GM11168 (cell line): ENCODE measurements around the gene TTC9B.

Experiments used
- in situ Hi-C: fragments of 300-500 bp; cut with MboI; formaldehyde crosslinking; loops from one replicate; pipeline ENCODE4 v1.12.0; 2022; ENCODE audit warnings: low sequenced_read_pairs; ENCODE audit not compliant: unreplicated experiment

Gene TTC9B

DNA sequence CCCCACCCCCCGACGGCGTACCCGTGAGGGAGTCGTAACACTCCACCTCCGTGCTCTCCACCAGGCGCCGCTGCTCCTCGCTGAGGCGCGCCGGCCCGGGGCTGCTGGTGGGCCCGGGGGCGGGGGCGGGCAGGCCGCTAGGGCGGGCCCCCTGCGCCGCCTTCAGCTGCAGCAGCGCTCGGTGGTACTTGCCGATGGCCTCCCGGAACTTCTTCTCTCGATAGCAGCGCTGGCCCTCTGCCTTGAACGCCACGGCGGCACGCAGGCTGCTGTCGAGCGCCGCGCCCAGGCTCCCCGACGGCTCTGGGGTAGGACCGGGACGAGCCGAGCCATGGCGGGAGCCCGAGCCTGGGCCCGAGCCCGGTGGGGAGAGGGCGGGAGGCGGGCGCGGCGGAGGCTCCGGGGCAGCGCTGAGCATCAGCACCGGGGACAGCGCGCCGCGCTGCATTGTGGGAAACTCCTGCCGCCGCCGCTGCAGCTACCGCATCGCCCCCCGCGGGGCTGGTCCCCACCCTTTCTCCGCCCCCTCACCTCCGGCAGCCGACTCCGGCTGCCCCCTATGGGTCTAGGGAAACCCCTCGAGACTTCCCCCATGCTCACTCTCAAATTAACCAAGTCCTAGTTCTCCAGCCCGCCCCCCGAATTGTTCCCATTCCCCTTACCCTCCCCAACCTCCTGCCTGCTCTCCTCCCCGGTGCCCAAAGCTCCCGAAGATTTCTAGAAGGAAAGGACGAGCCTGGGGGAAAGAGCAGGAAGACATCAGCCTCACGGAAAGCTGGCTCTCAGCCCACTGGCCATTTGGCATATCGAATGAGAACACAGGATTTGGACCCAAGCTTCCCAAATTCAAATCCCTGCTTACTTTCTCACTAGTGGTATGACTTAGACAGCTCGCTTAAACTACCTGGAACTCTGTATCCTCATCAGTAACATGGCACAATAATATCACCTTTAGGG is at the start of gene TTC9B:
Gene TTC9B (minus strand): TSS at position 451 of the 957 bp plus-strand sequence. CDS start 3 bp downstream, at position 448.
- in situ Hi-C loops = no loop called here

GRCh38 chr19:40267601-40267997 is 49.4 kb upstream of the TTC9B start:
- in situ Hi-C loops = no loop called here

DNA sequence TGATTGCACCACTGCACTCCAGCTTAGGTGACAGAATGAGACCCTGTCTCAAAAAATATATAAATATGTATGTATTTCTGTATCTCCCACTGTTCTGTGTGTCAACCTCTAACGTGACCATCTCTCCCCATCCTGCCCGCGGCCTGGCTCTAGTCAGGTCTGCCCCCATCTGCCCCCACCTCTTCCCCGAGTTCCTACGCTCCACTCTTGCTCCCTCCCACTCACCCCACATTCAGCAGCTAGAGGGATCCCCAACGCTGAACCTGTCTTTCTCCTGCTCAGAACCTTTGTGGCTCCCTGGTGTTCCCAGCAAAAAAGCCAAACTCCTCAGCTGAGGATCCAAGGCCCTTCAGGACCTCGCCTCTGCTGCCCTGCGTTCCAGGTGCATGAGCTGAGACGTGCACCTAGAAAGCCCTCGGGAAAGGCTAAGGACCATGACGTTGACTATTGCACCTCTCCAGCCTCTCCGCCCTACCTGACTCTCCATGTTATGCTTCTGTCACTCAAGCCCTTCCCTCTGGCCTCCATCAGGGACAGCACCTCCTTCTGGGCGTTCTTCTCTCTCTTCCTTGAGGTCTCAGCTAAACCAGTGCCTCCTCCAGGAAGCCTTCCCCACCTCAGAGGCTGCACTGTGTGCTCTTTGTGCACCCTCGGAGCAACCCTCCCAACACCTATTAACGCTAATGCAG is 48.9 kb upstream of the TTC9B start:
- in situ Hi-C loops = no loop called here

DNA sequence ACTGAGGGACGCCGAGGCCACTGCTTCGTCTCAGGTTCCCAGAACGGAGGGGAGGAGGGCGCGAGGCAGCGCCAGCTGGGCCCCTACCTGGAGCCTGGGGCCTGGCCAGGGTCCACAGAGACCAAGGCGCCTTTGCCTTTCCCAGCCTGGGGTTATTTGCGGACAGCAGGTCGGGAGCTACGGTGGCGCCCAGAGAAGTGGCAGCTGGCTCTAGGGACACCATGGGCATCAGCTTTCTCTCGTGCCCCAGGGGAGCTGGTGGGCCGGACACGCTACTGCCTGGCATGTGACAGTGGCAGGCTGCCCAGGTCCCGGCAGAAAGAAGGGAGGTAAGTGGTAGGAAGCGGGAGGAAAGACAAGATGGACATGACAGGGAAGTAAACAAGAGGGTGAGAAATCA is 47.9 kb upstream of the TTC9B start:
- in situ Hi-C loops = no loop called here

DNA sequence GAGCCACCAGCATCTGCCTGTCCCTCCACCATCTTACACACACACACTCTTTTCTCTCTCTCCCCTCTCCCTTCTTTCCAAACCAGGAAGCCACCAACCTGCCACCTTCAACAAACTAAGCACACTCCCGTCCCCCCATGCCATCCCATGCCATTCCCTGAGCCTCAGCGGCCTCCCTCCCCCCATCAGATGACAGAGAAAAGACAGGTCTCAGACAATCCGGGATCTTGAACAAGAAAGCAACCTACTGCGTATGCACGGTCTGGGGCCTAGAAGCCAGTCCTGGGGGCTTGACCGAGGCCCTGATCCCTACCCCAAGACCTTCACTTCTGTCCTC is 47.5 kb upstream of the TTC9B start:
- in situ Hi-C loops = no loop called here

- in situ Hi-C loops = no loop called here
Measured at GRCh38 chr19:40265055-40265762, 47.0 kb upstream of the TTC9B start.

DNA sequence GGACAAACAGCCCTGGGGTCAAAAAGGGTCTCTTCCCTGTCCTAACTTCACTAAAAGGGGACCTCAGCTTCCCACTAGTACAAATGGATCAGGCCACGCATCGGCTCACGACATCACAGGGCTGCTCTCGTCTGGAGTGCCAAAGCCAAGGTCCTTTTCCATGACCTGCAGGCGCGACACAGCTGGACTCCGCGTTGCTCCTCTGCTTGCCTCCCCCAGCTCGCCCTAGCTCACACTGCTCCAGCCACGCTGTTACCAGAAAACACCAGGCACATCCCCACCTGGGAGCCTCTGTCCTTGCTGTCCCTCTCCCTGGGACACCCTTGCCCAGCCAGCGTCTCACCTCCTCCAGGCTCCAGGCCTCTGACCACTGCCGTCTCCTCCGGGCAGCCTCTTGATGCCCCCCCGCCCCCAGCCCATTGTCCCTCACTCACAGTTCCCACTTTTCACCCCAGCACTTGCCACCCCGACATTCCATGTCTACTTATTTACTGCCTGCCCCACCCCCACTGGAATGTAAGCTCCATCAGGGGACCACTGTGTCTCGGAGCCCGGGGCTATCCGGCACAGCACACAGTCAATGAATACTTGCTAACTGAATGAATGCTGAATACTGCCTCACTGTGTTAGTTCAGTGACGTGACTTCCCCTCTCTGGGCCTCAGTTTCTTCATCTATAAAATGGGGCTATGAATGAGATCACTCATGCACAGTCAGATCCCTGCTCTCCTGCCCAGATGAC is 46.3 kb upstream of the TTC9B start:
- in situ Hi-C loops = no loop called here

- in situ Hi-C loops = no loop called here
Measured at GRCh38 chr19:40263440-40264313, 45.5 kb upstream of the TTC9B start.

- in situ Hi-C loops = no loop called here
Measured at GRCh38 chr19:40262422-40262821, 44.2 kb upstream of the TTC9B start.

DNA sequence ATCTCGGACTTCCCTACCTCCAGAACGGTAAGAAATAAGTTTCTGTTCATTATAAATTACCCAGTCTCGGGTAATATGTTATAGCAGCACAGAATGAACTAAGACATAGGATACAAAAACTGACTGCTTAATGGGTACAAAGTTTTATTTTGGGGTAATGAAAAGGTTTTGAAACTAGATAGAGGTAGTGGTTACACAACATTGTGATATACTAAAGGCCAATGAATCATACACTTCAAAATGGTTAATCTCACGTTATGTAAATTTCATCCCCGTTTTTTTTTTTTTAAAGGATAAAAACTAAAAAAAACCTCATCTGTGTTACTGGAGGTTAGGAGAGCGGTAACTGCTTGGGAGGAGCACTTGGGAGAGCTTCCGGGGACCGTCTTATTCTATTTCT is 43.4 kb upstream of the TTC9B start:
- in situ Hi-C loops = no loop called here

DNA sequence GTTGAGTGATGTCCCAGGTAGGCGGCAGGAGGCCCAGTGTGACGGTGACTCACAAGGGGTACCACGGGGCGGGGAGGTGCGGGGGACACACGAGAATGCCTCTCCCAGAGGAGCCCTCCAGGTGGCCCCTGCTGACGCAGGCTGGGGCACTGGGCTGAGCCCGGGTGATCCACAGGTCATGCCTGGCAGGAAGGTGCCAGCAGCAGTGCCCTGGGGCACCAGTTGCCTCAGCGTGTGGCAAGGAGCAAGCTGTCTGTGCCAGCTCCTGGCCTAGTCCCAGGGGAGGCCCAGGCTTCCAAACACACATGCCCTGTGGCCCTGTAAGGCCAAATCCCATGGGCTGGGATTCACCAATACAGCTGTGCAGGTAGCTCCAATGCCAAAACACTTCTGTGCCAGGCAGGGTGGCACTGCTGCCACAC is 38.9 kb upstream of the TTC9B start:
- in situ Hi-C loops = no loop called here

- in situ Hi-C loops = no loop called here
Measured at GRCh38 chr19:40256512-40256911, 38.3 kb upstream of the TTC9B start.

- in situ Hi-C loops = no loop called here
Measured at GRCh38 chr19:40255619-40256166, 37.5 kb upstream of the TTC9B start.

DNA sequence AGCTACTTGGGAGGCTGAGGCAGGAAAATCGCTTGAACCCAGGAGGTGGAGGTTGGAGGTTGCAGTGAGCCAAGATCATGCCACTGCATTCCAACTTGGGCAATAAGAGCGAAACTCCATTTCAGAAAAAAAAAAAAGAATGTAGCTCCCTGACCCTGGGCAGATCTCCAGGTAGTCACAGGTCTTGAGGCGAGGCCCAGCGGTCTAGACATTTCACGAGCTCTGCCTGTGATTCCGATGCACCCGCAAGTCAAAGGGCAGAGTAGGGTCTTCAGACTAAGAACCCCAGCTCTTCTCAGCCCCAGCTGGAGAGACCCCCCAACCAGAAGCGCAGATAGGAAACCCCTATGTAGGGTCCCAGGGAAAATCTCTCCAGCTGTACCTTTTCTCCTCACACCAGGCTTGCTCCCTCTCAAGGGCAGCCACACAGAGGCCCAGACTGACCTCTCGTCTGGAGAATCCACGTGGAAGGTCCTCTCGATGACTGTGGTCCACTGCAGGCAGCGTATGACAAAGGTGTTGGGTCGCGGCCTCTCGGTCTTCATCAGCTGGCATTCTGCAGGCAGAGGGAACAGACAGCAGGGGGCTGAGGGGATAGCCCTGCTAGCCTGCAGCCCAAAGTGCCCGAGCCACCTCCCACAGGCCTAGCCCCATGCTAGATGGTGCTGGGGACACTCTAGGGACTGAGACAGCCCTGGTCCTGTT is 36.7 kb upstream of the TTC9B start:
- in situ Hi-C loops = no loop called here

DNA sequence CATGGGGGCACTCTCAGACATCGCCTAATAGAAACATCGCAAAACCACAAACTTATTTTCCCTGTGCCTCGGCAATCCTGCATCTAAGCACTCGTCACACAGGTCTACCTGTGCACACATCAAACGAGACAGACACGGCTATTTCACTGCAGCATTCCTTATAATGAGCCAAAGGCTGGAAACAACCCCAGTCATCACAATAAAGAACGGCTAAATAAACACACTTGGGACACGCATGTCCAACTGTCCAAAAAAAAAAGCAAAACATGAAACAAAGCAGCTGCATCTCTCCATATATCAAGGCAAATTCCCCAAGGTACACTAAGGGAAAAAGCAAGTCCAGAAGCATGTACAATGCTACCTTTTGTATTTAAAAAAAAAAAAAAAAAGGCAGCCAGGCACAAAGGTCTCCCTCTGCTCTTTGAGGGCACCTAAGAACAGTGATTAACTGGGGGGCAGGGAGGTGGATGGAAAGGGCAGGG is 35.5 kb upstream of the TTC9B start:
- in situ Hi-C loops = no loop called here

GRCh38 chr19:40252395-40252794 is 34.2 kb upstream of the TTC9B start:
- in situ Hi-C loops = no loop called here

DNA sequence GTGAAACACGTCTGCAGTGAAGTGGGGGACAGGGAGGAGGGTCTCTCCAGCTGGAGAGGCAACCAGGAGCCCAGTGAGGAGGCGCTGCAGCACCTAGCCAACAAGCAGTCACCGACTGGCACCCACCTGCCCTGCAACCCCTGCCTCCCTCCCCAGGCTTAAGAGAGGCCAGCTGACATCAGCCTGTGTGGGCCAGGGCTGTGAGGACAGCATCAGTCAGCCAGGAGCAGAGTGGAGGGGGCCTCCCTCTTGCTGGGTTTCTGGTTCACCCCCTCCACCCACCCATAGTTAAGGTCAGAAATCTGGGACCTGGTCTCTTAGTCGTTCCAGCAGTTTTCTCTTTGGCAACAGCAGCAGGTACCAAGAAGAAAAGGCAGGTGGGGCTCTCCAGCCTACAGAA is 33.8 kb upstream of the TTC9B start:
- in situ Hi-C loops = no loop called here

DNA sequence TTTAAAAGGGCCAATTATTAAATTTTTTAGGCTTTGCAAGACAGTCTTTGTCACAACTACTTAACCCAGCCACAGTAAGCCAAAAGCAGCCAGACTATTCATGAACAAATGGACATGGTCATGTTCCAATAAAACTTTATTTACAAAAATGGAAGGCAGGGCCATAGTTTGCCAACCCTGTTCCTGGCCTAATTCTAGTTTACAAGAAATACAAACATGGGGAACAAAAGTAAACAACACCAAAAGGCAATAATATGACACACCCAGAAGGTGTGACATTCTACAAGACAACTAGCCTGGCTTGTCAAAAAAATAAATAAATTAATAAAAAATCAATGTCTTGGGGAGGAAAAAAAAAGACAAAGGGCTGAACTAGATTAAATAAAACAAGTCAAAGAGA is 33.1 kb upstream of the TTC9B start:
- in situ Hi-C loops = no loop called here
